ENCODE results near the gene RANGAP1. TPM values are rescaled to one million over a fixed set of nuclear protein-coding genes. Genes with fewer than 3 reads are reported as not detected.

The RANGAP1 gene
- total and polyA plus RNA-seq, 2 of the 8 experiments (the other 6 are each of a cell fraction or from before 2014, with no cell fraction given), result 121 to 171 TPM

DNA sequence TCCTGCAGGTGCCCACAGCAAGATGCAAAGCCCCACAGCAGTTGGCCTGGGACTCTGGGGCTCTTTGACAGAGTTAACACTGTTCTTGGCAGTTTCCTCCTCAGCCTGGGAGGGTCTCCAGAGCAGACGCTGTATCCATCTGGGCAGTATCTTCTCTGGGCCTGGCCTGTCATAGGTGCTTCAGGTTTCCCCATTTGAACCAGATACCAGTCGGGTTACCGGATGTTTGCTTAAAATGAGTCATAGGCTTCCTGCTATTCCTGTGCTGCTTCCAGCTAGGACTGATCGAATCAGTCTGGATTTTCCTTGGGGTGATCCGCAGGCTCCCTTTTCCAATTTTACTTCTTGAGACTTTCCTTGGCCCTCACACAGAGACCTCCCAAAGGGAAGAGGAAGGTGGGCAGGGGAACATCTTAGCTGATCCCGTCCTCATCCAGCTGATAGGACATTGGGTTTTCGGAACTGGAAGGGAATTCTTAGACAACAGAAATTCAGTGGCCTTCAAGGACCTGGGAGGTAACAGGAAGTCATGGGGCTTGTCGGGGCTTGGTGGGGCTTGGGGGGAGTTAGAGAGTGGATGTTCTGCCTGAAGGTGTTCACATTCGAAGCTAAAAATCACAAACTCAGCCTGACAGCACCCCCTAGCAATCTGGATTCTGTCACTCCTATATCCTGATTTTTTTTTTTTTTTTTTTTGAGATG lies 2.4 kb upstream of the RANGAP1 start:
- Histone ChIP-seq H4K20me1 (replicated peaks in 1 of 2; ENCODE audit: control insufficient read depth in 1 of 2, insufficient read depth in 2 of 2, low read length in 2 of 2) (peaks cover 2 to 3% of the 10 kb centered on the region in 2 experiments), H3K27me3 (replicated peaks in 1 of 4; ENCODE audit: control insufficient read depth in 3 of 4, extremely low read depth in 1 of 4, insufficient read depth in 3 of 4, low read length in 3 of 4) (no peaks in the 10 kb centered on the region), H3K36me3 (ENCODE audit: control insufficient read depth in 2 of 4, insufficient read depth in 4 of 4, low read length in 3 of 4) (peaks cover 1 to 13% (median 3%) of the 10 kb centered on the region in 4 experiments; a peak in 4 of 8 replicates), H3K4me2 (ENCODE audit: insufficient read depth in 1 of 2, low read depth in 2 of 2, low read length in 2 of 2) (no peak overlapping the region), H3K9me3 (ENCODE audit: insufficient read depth in 2 of 2, low read depth in 1 of 2, low read length in 1 of 2) (no peaks in the 10 kb centered on the region), H3K18ac (ENCODE audit: extremely low read depth, low read length) (peak overlapping the region; percentile 7), H2BK20ac (ENCODE audit: low read length) (no peak overlapping the region), H3K9ac (replicated peaks in 1 of 4; ENCODE audit: extremely low read depth in 1 of 4, low read depth in 3 of 4, low read length in 3 of 4) (peak overlapping the region in 2 of 4 experiments; percentile 17 to 42; a peak in 1 of 7 replicates), H3K79me1 (ENCODE audit: low read depth, low read length) (peaks cover 5% of the 10 kb centered on the region; the same call in 1 of the 2 replicates), H3K23me2 (ENCODE audit: low read depth, low read length) (peaks cover 3% of the 10 kb centered on the region; the same call in 1 of the 2 replicates), H2AFZ (ENCODE audit: low read length) (no peak overlapping the region), H3K4me3 (ENCODE audit: extremely low read depth in 1 of 4, insufficient read depth in 2 of 4, low read depth in 3 of 4, low read length in 4 of 4) (no peak overlapping the region), H2AK5ac (ENCODE audit: low read depth, low read length) (peak overlapping the region; percentile 2; the same call in 1 of the 2 replicates), H2BK120ac (replicated peaks; ENCODE audit: low read depth, low read length) (no peak overlapping the region), H4K91ac (replicated peaks; ENCODE audit: insufficient read length, low read length) (no peak overlapping the region), H3K14ac (ENCODE audit: insufficient read length) (no peak overlapping the region), H3K4ac (replicated peaks; ENCODE audit: insufficient read length, low read depth, low read length) (no peak overlapping the region), H2BK12ac (ENCODE audit: low read depth, low read length) (peak overlapping the region; percentile 3), H4K8ac (ENCODE audit: extremely low read depth, insufficient read depth, low read length) (no peak overlapping the region), H2BK15ac (ENCODE audit: low read length) (no peak overlapping the region), H3K56ac (replicated peaks; ENCODE audit: insufficient read length, low read depth, low read length) (no peak overlapping the region), H3K27ac (ENCODE audit: low read depth, low read length) (peak overlapping the region; percentile 55; the same call in 1 of the 2 replicates), H4K5ac (ENCODE audit: insufficient read length, low read depth, low read length) (peak overlapping the region; percentile 25), H3K79me2 (ENCODE audit: control insufficient read depth in 1 of 2, insufficient read depth in 2 of 2, low read length in 2 of 2) (peaks cover 5 to 21% of the 10 kb centered on the region in 2 experiments; a peak in 3 of 4 replicates), H2BK5ac (ENCODE audit: low read depth, low read length) (peak overlapping the region; percentile 58), H3K23ac (ENCODE audit: insufficient read length) (no peak overlapping the region), H3K4me1 (replicated peaks in 1 of 4; ENCODE audit: control insufficient read depth in 3 of 4, insufficient read depth in 4 of 4, low read length in 3 of 4) (peaks cover 2 to 20% (median 10%) of the 10 kb centered on the region in 4 experiments; a peak in 6 of 7 replicates)
- POLR2A ChIA-PET (ENCODE audit: partially characterized antibody), result interaction anchor here (0.9 to 4.5 kb wide), 6 partner anchors 13 to 158 kb away, joined by 3 to 24 read pairs (median 5); partner anchors contain the start of genes TEF, TOB2 and ZC3H7B
- no peak for DNase-seq (ENCODE audit: low read depth in 1 of 2, low spot score in 2 of 2)
- WGBS, 2 experiments (ENCODE audit: extremely low coverage in 1 of 2, insufficient coverage in 1 of 2, insufficient read length in 1 of 2, insufficient replicate concordance in 2 of 2, low coverage in 1 of 2, low lambda C conversion rate in 2 of 2, missing lambda C conversion rate in 1 of 2), result 82% methylated on average over 9 of the region's 9 CpGs; no CpG with 5 or more reads in 1 of the 2 experiments
- CTCF ChIA-PET (ENCODE audit: partially characterized antibody), result interaction anchor here (0.6 to 1.6 kb wide), 4 partner anchors 11 to 178 kb away, joined by 3 read pairs; no protein-coding TSS in a partner anchor
- no peak for FAIRE-seq
- no peak for TF ChIP-seq EZH2 (IDR thresholded peaks at IDR 0.05; ENCODE audit: low read depth, low read length, severe bottlenecking)
- no peak for TF ChIP-seq TBP (IDR thresholded peaks at IDR 0.05; ENCODE audit: low read depth, low read length)
- no peak for TF ChIP-seq NANOG (IDR thresholded peaks at IDR 0.05; ENCODE audit: insufficient read depth, low read depth, low read length, poor library complexity, severe bottlenecking)
- TF ChIP-seq TAF1 (IDR thresholded peaks at IDR 0.05; ENCODE audit: low read depth, low read length), result 0 out of 2 replicates have a peak, but pooled peaks have one; percentile 45
- no peak for TF ChIP-seq GABPA (IDR thresholded peaks at IDR 0.05; ENCODE audit: borderline replicate concordance, insufficient read depth, low read length)
- no peak for TF ChIP-seq RAD21 (IDR thresholded peaks at IDR 0.05 in 1 of 2, conservative IDR thresholded peaks at IDR 0.05 in 1 of 2; ENCODE audit: low read depth in 2 of 2, low read length in 2 of 2)
- TF ChIP-seq HDAC2 (IDR thresholded peaks at IDR 0.05; ENCODE audit: borderline replicate concordance in 1 of 2, low read depth in 2 of 2, low read length in 2 of 2), result no peak
- TF ChIP-seq NRF1 (IDR thresholded peaks at IDR 0.05; ENCODE audit: low read depth, low read length), result no peak
- TF ChIP-seq, protein P1, sequence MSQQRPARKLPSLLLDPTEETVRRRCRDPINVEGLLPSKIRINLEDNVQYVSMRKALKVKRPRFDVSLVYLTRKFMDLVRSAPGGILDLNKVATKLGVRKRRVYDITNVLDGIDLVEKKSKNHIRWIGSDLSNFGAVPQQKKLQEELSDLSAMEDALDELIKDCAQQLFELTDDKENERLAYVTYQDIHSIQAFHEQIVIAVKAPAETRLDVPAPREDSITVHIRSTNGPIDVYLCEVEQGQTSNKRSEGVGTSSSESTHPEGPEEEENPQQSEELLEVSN (IDR thresholded peaks at IDR 0.05), result no peak
